ENCODE data around the gene IL17A.

Gene IL17A

GRCh38 chr6:52154381-52154780 is 31.8 kb upstream of the IL17A start:
- no peaks in the 10 kb centered on the region for H4K20me1 ChIP-seq (ENCODE audit: low read depth, low read length)
- no peaks in the 10 kb centered on the region for H3K79me2 ChIP-seq (ENCODE audit: insufficient read depth, low read length)
- no peak overlapping the region for H3K27ac ChIP-seq (ENCODE audit: low read depth, low read length)
- TF ChIP-seq, protein P1, sequence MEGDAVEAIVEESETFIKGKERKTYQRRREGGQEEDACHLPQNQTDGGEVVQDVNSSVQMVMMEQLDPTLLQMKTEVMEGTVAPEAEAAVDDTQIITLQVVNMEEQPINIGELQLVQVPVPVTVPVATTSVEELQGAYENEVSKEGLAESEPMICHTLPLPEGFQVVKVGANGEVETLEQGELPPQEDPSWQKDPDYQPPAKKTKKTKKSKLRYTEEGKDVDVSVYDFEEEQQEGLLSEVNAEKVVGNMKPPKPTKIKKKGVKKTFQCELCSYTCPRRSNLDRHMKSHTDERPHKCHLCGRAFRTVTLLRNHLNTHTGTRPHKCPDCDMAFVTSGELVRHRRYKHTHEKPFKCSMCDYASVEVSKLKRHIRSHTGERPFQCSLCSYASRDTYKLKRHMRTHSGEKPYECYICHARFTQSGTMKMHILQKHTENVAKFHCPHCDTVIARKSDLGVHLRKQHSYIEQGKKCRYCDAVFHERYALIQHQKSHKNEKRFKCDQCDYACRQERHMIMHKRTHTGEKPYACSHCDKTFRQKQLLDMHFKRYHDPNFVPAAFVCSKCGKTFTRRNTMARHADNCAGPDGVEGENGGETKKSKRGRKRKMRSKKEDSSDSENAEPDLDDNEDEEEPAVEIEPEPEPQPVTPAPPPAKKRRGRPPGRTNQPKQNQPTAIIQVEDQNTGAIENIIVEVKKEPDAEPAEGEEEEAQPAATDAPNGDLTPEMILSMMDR (IDR thresholded peaks at IDR 0.05; ENCODE audit: insufficient read depth, low read length, poor library complexity, severe bottlenecking): no peak
- no peak for TF ChIP-seq EZH2phosphoT487 (conservative IDR thresholded peaks at IDR 0.05; ENCODE audit: low read length)
- H3K27me3 ChIP-seq (ENCODE audit: low read length): no peaks in the 10 kb centered on the region
- no peaks in the 10 kb centered on the region for H3F3A ChIP-seq (ENCODE audit: insufficient read depth)
- H3K4me2 ChIP-seq (ENCODE audit: low read depth, low read length, poor library complexity, severe bottlenecking): no peak overlapping the region
- H3K9ac ChIP-seq (ENCODE audit: low read length): no peak overlapping the region
- no peak overlapping the region for H2AFZ ChIP-seq (ENCODE audit: low read depth, low read length, severe bottlenecking)
- H3K9me2 ChIP-seq (replicated peaks; ENCODE audit: insufficient read depth, low read length): no peaks in the 10 kb centered on the region
- H3K36me3 ChIP-seq (ENCODE audit: low read length): no peaks in the 10 kb centered on the region
- H3K4me3 ChIP-seq (ENCODE audit: insufficient read depth, low read length, poor library complexity, severe bottlenecking): no peak overlapping the region
- no peaks in the 10 kb centered on the region for H3K9me3 ChIP-seq (ENCODE audit: insufficient read depth, low read length)

GRCh38 chr6:52155791-52156576 is 30.2 kb upstream of the IL17A start:
- H3K36me3 ChIP-seq (ENCODE audit: low read length): no peaks in the 10 kb centered on the region
- H3F3A ChIP-seq (ENCODE audit: insufficient read depth): no peaks in the 10 kb centered on the region
- no peak overlapping the region for H3K9ac ChIP-seq (ENCODE audit: low read length)
- no peak for TF ChIP-seq EZH2phosphoT487 (conservative IDR thresholded peaks at IDR 0.05; ENCODE audit: low read length)
- H3K4me3 ChIP-seq (ENCODE audit: insufficient read depth, low read length, poor library complexity, severe bottlenecking): no peak overlapping the region
- H4K20me1 ChIP-seq (ENCODE audit: low read depth, low read length): no peaks in the 10 kb centered on the region
- H3K9me2 ChIP-seq (replicated peaks; ENCODE audit: insufficient read depth, low read length): no peaks in the 10 kb centered on the region
- no peak overlapping the region for H3K4me2 ChIP-seq (ENCODE audit: low read depth, low read length, poor library complexity, severe bottlenecking)
- no peak overlapping the region for H2AFZ ChIP-seq (ENCODE audit: low read depth, low read length, severe bottlenecking)
- H3K27me3 ChIP-seq (ENCODE audit: low read length): no peaks in the 10 kb centered on the region
- no peaks in the 10 kb centered on the region for H3K79me2 ChIP-seq (ENCODE audit: insufficient read depth, low read length)
- H3K9me3 ChIP-seq (ENCODE audit: insufficient read depth, low read length): peaks cover 7% of the 10 kb centered on the region; the same call in 1 of the 2 replicates
- H3K27ac ChIP-seq (ENCODE audit: low read depth, low read length): no peak overlapping the region

- H3K27ac ChIP-seq (ENCODE audit: low read depth, low read length): no peak overlapping the region
- H3K4me3 ChIP-seq (ENCODE audit: insufficient read depth, low read length, poor library complexity, severe bottlenecking): no peak overlapping the region
- no peaks in the 10 kb centered on the region for H3K79me2 ChIP-seq (ENCODE audit: insufficient read depth, low read length)
- no peak overlapping the region for H3K9ac ChIP-seq (ENCODE audit: low read length)
- H4K20me1 ChIP-seq (ENCODE audit: low read depth, low read length): no peaks in the 10 kb centered on the region
- no peak overlapping the region for H2AFZ ChIP-seq (ENCODE audit: low read depth, low read length, severe bottlenecking)
- H3K9me3 ChIP-seq (ENCODE audit: insufficient read depth, low read length): peaks cover 7% of the 10 kb centered on the region; the same call in 1 of the 2 replicates
- no peak overlapping the region for H3K4me2 ChIP-seq (ENCODE audit: low read depth, low read length, poor library complexity, severe bottlenecking)
- no peaks in the 10 kb centered on the region for H3K36me3 ChIP-seq (ENCODE audit: low read length)
- H3F3A ChIP-seq (ENCODE audit: insufficient read depth): no peaks in the 10 kb centered on the region
- H3K27me3 ChIP-seq (ENCODE audit: low read length): no peaks in the 10 kb centered on the region
- H3K9me2 ChIP-seq (replicated peaks; ENCODE audit: insufficient read depth, low read length): no peaks in the 10 kb centered on the region
- no peak for TF ChIP-seq EZH2phosphoT487 (conservative IDR thresholded peaks at IDR 0.05; ENCODE audit: low read length)
- TF ChIP-seq, protein P1 (IDR thresholded peaks at IDR 0.05; ENCODE audit: insufficient read depth, low read length, poor library complexity, severe bottlenecking): no peak
Observed at GRCh38 chr6:52157301-52157941, 28.8 kb upstream of the IL17A start.
